B cell (primary cell): ENCODE data around the gene AFAP1L1. TPM values are rescaled to one million over a fixed set of nuclear protein-coding genes. Genes with fewer than 3 reads are reported as not detected.

Source experiments
- ATAC-seq: fragments of 200-7000 bp; cut with Tn5 transposase; one replicate; pipeline ENCODE4 v1.10.0; 2021; ENCODE audit warnings: low read depth, mild to moderate bottlenecking, moderate number of reproducible peaks, moderate library complexity
- CTCF ChIA-PET: fragments of 350-600 bp; sonication (Branson Sonifier 250); formaldehyde crosslinking; loops from one replicate; lab custom pipeline; 2021; ENCODE audit warnings: antibody characterized with exemption, inconsistent platforms; lab: Charles Lee
- POLR2A ChIA-PET: fragments of 350-600 bp; sonication (Branson Sonifier 250); formaldehyde crosslinking; loops from one replicate; lab custom pipeline; 2021; ENCODE audit warnings: antibody characterized with exemption; lab: Charles Lee
- DNase-seq: peaks from one replicate; pipeline ENCODE4 v3.0.0; 2013
- H2AFZ ChIP-seq: 2 replicates; pipeline ENCODE4 v1.6.1; 2012; ENCODE audit warnings: mild to moderate bottlenecking, low read depth, low read length; ENCODE audit not compliant: insufficient read depth, poor library complexity, severe bottlenecking
- H3K27ac ChIP-seq, 2 donors: 1 replicate in 1 of 2; 2 replicates in 1 of 2; pipeline ENCODE4 v1.5.1; 2012 to 2013; ENCODE audit warnings: low read length in 2 of 2, mild to moderate bottlenecking in 2 of 2, moderate library complexity in 1 of 2
- H3K27me3 ChIP-seq, 4 experiments: fragments of 200-600 bp in 1 of 4; sonication (generic) in 1 of 4; replicated peaks in 1 of 4; 1 replicate in 2 of 4; 2 replicates in 2 of 4; pipeline versions ENCODE4 v1.6.1 to v1.7.0; 2013 to 2016; ENCODE audit warnings: low read length in 3 of 4, mild to moderate bottlenecking in 2 of 4, mixed read lengths in 1 of 4, moderate library complexity in 1 of 4; ENCODE audit not compliant: insufficient read depth in 4 of 4, control insufficient read depth in 3 of 4; ENCODE audit errors: control extremely low read depth in 1 of 4
- H3K36me3 ChIP-seq, 2 experiments: replicated peaks in 1 of 2; 1 replicate in 1 of 2; 2 replicates in 1 of 2; pipeline versions ENCODE4 v1.6.1 to v1.7.1; 2013; ENCODE audit warnings: low read length in 1 of 2; ENCODE audit not compliant: insufficient read depth in 2 of 2, control insufficient read depth in 1 of 2; ENCODE audit errors: control extremely low read depth in 1 of 2, extremely low read depth in 1 of 2
- H3K4me1 ChIP-seq, 2 donors: fragments of 200-600 bp in 1 of 2; sonication (generic) in 1 of 2; 1 replicate in 1 of 2; 2 replicates in 1 of 2; pipeline versions ENCODE4 v1.5.1 to v1.6.1; 2013 to 2017; ENCODE audit warnings: low read length in 2 of 2; ENCODE audit not compliant: control insufficient read depth in 2 of 2, insufficient read depth in 2 of 2
- H3K4me2 ChIP-seq: replicated peaks from 2 replicates; pipeline ENCODE3; 2012; ENCODE audit warnings: mild to moderate bottlenecking, low read depth, low read length; ENCODE audit not compliant: poor library complexity, severe bottlenecking
- H3K4me3 ChIP-seq, 5 experiments: fragments of 200-600 bp in 1 of 5; sonication (generic) in 1 of 5; 1 replicate in 3 of 5; 2 replicates in 2 of 5; pipeline versions ENCODE4 v1.5.1 to v1.7.0; 2011 to 2016; ENCODE audit warnings: low read length in 4 of 5, mild to moderate bottlenecking in 4 of 5, low read depth in 2 of 5, control low read depth in 1 of 5, moderate library complexity in 1 of 5; ENCODE audit not compliant: insufficient read depth in 1 of 5; ENCODE audit errors: control extremely low read depth in 1 of 5, extremely low read depth in 1 of 5
- H3K79me2 ChIP-seq: fragments of 200-600 bp; sonication (generic); one replicate; pipeline ENCODE4 v1.6.0; 2016; ENCODE audit warnings: low read length; ENCODE audit not compliant: control insufficient read depth, insufficient read depth
- H3K9ac ChIP-seq: fragments of 200-600 bp; sonication (generic); 2 replicates; pipeline ENCODE4 v1.6.1; 2017; ENCODE audit warnings: mild to moderate bottlenecking, low read length, moderate library complexity
- H3K9me3 ChIP-seq, 3 donors: one replicate each; pipeline versions ENCODE4 v1.6.1 to v1.7.1; 2013; ENCODE audit warnings: low read length in 2 of 3; ENCODE audit not compliant: control insufficient read depth in 2 of 3, insufficient read depth in 1 of 3; ENCODE audit errors: control extremely low read depth in 1 of 3
- H4K20me1 ChIP-seq: 2 replicates; pipeline ENCODE4 v1.6.0; 2012; ENCODE audit warnings: mild to moderate bottlenecking, low read length; ENCODE audit not compliant: insufficient read depth, control insufficient read depth, poor library complexity, severe bottlenecking
- H3K27ac Mint-ChIP-seq: one replicate; pipeline ENCODE4 v1.8.0; 2021; ENCODE audit warnings: mixed read lengths
- H3K27me3 Mint-ChIP-seq: one replicate; pipeline ENCODE4 v1.8.0; 2021; ENCODE audit warnings: mixed read lengths
- H3K4me1 Mint-ChIP-seq: one replicate; pipeline ENCODE4 v1.8.0; 2021; ENCODE audit warnings: mixed read lengths
- H3K4me3 Mint-ChIP-seq: one replicate; pipeline ENCODE4 v1.8.0; 2021; ENCODE audit warnings: mixed read lengths
- H3K9me3 Mint-ChIP-seq: one replicate; pipeline ENCODE4 v1.8.0; 2022; ENCODE audit warnings: mixed read lengths; ENCODE audit not compliant: insufficient read depth
- EZH2 ChIP-seq: IDR thresholded peaks from 2 replicates; pipeline ENCODE4 v1.6.1; 2012; ENCODE audit warnings: borderline replicate concordance, low read depth, mild to moderate bottlenecking, moderate library complexity, low read length; ENCODE audit not compliant: insufficient read depth, poor library complexity, severe bottlenecking
- WGBS: methylation state at CpG from one replicate; pipeline ENCODE4 v1.1.5; 2013; ENCODE audit warnings: missing lambda C conversion rate; ENCODE audit not compliant: insufficient coverage; 5-methylcytosine and 5-hydroxymethylcytosine counted together
- intact Hi-C: fragments of 100-400 bp; cut with micrococcal nuclease; formaldehyde crosslinking; loops from one replicate; pipeline ENCODE4 v1.10.0; 2022
- polyA plus RNA-seq: library from polyadenylated mRNA; depleted of rRNA; stranded (reverse); fragments of >200 nt; gene quantifications from 2 replicates; pipeline ENCODE4 v1.2.3, GENCODE V29; 2012
- total RNA-seq, 2 donors: library from RNA; stranded (reverse); fragments of 120-200 nt in 1 of 2; gene quantifications; 1 replicate in 1 of 2; 2 replicates in 1 of 2; pipeline versions ENCODE4 v1.2.3 to v1.2.4, GENCODE V29; 2013 to 2022
- TF ChIP-seq, protein P1 (sequence below): fragments of 200-600 bp; IDR thresholded peaks from one replicate; pipeline ENCODE4 v1.8.0; 2022; ENCODE audit warnings: antibody characterized with exemption, mild to moderate bottlenecking

The AFAP1L1 gene
- total and polyA plus RNA-seq, 2 donors (not counting 1 experiment from before 2014, with no cell fraction given) = not detected

DNA sequence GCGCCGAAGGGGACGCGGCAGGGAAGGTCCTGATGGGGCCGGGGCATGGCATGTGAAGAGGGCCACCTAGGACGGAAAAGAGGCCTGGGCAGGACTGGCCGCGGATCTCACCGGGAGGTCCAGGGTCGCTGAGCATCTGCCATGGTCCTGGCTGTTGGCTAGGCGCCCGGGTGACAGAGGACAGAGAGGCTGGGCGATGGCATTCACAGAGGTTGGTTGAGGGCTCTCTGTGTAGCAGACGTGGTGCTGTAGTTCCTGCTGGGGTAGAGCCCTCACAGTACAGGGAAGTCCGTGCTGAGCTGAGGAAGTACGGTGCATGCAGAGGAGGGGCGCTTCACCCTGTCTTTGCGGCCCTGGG lies 86.6 kb downstream of the AFAP1L1 start:
- Histone ChIP-seq H3K27me3 (no peaks in the 10 kb centered on the region), H3K4me2 (peak overlapping the region; percentile 93), H3K79me2 (peaks cover 16% of the 10 kb centered on the region), H3K9me3 (peaks cover 0 to 3% (median 0%) of the 10 kb centered on the region in 3 donors), H3K27ac (peak overlapping the region; percentile 38 to 69), H3K36me3 (peaks cover 3 to 10% of the 10 kb centered on the region in 2 experiments), H3K4me1 (peaks cover 12 to 15% of the 10 kb centered on the region in 2 donors), H4K20me1 (no peaks in the 10 kb centered on the region), H2AFZ (peak overlapping the region; percentile 89), H3K4me3 (peak overlapping the region; percentile 38 to 82 (median 76)), H3K9ac (peak overlapping the region; percentile 72)
- no peaks in the 10 kb centered on the region for H3K27me3 Mint-ChIP-seq
- DNase-seq (peak; percentile 53), ATAC-seq (peak; percentile 5)
- H3K4me1 Mint-ChIP-seq = peaks cover 18% of the 10 kb centered on the region
- peak overlapping the region; percentile 74 for H3K27ac Mint-ChIP-seq
- H3K4me3 Mint-ChIP-seq = peak overlapping the region; percentile 95
- CTCF ChIA-PET = interaction anchor here (0.7 to 3.1 kb wide), 10 partner anchors 9 to 202 kb away, joined by 3 to 14 read pairs (median 4); partner anchors contain the start of gene GRPEL2
- TF ChIP-seq, protein P1, sequence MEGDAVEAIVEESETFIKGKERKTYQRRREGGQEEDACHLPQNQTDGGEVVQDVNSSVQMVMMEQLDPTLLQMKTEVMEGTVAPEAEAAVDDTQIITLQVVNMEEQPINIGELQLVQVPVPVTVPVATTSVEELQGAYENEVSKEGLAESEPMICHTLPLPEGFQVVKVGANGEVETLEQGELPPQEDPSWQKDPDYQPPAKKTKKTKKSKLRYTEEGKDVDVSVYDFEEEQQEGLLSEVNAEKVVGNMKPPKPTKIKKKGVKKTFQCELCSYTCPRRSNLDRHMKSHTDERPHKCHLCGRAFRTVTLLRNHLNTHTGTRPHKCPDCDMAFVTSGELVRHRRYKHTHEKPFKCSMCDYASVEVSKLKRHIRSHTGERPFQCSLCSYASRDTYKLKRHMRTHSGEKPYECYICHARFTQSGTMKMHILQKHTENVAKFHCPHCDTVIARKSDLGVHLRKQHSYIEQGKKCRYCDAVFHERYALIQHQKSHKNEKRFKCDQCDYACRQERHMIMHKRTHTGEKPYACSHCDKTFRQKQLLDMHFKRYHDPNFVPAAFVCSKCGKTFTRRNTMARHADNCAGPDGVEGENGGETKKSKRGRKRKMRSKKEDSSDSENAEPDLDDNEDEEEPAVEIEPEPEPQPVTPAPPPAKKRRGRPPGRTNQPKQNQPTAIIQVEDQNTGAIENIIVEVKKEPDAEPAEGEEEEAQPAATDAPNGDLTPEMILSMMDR = no peak
- TF ChIP-seq EZH2 = no peak
- H3K9me3 Mint-ChIP-seq = no peaks in the 10 kb centered on the region
- intact Hi-C loops = loop anchor here (5.0 to 10.0 kb wide), 4 partner anchors 374 to 976 kb away; partner anchors contain the start of genes FBXO38 and PPARGC1B
- POLR2A ChIA-PET = interaction anchor here (0.5 to 1.0 kb wide), 3 partner anchors 13 to 195 kb away, joined by 3 to 4 read pairs (median 3); partner anchors contain the start of gene GRPEL2
- WGBS = under 1% methylated on average over 14 of the region's 18 CpGs

DNA sequence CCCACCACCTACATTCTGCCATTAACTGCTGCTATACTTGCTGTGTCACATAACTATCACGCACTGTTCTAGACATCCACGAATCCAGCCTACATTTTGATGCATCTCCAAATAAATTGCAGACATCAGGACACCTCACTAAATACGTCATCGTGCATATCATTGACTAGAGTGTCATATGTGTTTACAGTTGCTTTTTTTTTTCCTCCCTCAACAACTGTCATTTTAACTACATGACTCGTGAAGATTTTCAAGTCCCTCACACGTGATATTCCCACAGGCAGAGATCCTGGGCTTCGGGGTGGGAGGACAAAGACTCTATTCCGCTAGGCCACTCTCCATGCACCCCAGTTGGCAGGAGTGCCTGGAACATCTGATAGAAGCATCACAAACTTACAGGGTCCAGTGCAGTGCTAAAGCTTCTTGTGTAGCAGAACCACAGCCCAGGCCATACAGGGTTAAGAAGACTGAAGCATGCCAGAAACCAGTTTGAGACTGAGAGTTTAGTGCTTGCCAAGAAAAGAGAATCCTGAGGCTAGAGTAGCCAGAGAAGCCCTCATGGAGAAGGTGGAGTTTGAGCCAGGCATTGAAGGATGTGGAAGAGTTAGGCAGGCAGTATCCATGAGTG lies 87.3 kb downstream of the AFAP1L1 start:
- CTCF ChIA-PET = interaction anchor here (1.6 to 3.1 kb wide), 5 partner anchors 8 to 14 kb away, joined by 6 to 14 read pairs (median 12); partner anchors contain the start of gene GRPEL2
- peaks cover 1 to 8% of the 10 kb centered on the region in 2 experiments for H3K36me3 ChIP-seq
- intact Hi-C loops = loop anchor here (5.0 to 10.0 kb wide), 4 partner anchors 373 to 977 kb away; partner anchors contain the start of genes FBXO38 and PPARGC1B
- peaks cover 12 to 15% of the 10 kb centered on the region in 2 donors for H3K4me1 ChIP-seq
- H3K27ac ChIP-seq = no peak overlapping the region
- H3K4me2 ChIP-seq = peak overlapping the region; percentile 93
- peaks cover 0 to 3% (median 0%) of the 10 kb centered on the region in 3 donors for H3K9me3 ChIP-seq
- H2AFZ ChIP-seq = peak overlapping the region; percentile 89
- Mint-ChIP-seq H3K27ac (peak overlapping the region; percentile 37), H3K9me3 (no peaks in the 10 kb centered on the region), H3K4me3 (peak overlapping the region; percentile 95), H3K27me3 (no peaks in the 10 kb centered on the region), H3K4me1 (peaks cover 18% of the 10 kb centered on the region)
- no peak for TF ChIP-seq EZH2
- TF ChIP-seq, protein P1 = no peak
- peaks cover 15% of the 10 kb centered on the region for H3K79me2 ChIP-seq
- no peaks in the 10 kb centered on the region for H3K27me3 ChIP-seq
- WGBS = 98% methylated on average over 4 of the region's 8 CpGs
- H4K20me1 ChIP-seq = no peaks in the 10 kb centered on the region
- no peak for DNase-seq
- ATAC-seq = no peak
- H3K4me3 ChIP-seq = no peak overlapping the region
- POLR2A ChIA-PET = interaction anchor here (0.6 kb wide), 1 partner anchor 14 kb away, joined by 3 read pairs; the partner anchor contains the start of gene GRPEL2
- peak overlapping the region; percentile 72 for H3K9ac ChIP-seq
